T-helper 9 cell (primary cell): Measurements from ENCODE around the gene GPATCH8.
"Not testable (repeated sequence)": the region's sequence is repeated elsewhere in the genome, so short reads cannot be mapped to it uniquely, and the experiment has no call there.

Experiments
- DNase-seq: peaks from one replicate; pipeline ENCODE4 v3.0.0-alpha.2; 2020

The GPATCH8 gene

DNA sequence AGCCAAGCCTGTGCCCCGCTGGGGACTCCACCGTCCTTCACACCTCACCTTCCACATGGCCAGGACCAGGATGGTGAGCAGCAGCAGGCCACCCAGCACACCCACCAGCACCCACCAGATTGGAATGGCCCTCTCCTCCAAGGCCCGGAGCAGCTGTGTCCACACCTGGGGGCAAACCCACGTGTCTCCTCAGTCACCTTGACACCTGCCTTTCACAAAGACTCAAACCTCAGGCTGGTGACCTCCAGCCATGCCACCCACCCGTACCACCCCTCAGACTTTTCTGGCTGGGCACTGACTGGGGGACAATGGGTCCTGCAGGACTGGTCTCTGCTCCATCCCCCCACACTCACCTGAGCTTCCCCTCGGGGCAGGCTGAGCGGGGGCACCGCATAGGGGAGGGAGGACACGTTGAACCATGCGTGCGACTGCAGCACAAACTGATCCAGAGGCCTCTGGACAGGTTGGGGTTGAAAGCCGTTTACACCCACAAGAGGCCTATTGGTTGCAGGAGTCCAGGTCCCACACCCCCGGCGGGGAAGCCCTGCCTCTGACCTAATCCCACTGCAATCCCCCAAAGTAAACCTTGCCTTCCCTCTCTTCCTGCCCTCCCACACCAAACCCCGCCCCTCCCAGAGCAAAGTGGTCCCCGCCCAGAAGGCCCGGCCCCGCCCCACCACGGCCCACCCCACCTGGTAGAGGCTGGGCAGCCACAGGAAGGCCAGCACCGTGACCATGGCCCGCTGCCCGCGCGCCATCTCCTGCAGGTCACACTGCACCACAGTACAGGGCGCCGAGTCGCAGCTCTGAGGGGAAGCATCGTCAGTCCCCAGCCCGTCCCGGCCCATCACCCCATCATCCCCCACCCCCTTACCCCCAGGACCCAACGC is 128.7 kb downstream of the GPATCH8 start:
- DNase-seq = no peak

DNA sequence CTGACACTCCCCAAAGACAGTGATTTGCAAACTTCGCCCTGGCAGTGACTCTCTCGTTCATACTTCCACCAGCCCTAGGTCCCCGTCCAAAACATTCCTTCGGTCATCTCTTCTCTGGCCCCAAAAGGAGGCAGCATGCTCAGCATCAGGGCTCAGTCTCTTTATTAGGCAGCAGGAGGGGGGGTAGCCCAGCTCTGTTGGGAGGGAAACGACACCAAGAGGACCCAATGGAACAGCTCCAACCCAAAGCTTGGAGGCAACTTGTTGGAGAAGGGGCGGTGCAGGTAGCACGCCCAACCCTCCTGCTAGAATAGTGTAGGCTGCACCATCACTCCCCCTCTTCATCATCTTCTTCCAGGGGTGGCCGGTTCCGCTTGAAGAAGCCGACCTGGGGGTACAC is 131.2 kb downstream of the GPATCH8 start:
- DNase-seq = no peak

- DNase-seq = not testable (repeated sequence)
Measured at GRCh38 chr17:44369414-44370023, 133.7 kb downstream of the GPATCH8 start.

DNA sequence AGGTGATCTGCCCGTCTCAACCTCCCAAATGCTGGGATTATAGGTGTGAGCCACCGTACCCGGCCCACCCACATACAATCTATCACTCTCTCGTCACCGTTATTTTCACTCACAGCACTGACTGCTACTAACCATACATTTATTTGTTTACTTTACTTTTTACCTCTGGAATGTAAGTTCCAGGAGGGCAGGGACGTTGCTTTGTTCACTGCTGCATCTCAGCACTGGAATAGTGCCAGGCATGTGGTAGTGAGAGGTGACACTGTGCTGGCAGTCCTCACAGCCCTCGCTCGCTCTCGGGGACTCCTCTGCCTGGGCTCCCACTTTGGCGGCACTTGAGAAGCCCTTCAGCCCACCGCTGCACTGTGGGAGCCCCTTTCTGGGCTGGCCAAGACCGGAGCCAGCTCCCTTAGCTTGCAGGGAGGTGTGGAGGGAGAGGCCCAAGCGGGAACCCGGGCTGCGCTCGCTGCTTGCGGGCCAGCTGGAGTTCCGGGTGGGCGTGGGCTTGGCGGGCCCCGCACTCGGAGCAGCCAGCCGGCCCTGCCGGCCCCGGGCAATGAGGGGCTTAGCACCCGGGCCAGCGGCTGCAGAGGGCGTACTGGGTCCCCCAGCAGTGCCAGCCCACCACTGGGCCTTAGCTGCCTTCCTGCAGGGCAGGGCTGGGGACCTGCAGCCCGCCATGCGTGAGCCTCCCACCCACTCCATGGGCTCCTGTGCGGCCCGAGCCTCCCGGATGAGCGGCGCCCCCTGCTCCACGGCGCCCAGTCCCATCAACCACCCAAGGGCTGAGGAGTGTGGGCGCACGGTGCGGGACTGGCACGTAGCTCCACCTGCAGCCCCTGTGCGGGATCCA is 134.6 kb downstream of the GPATCH8 start:
- not testable (repeated sequence) for DNase-seq

DNA sequence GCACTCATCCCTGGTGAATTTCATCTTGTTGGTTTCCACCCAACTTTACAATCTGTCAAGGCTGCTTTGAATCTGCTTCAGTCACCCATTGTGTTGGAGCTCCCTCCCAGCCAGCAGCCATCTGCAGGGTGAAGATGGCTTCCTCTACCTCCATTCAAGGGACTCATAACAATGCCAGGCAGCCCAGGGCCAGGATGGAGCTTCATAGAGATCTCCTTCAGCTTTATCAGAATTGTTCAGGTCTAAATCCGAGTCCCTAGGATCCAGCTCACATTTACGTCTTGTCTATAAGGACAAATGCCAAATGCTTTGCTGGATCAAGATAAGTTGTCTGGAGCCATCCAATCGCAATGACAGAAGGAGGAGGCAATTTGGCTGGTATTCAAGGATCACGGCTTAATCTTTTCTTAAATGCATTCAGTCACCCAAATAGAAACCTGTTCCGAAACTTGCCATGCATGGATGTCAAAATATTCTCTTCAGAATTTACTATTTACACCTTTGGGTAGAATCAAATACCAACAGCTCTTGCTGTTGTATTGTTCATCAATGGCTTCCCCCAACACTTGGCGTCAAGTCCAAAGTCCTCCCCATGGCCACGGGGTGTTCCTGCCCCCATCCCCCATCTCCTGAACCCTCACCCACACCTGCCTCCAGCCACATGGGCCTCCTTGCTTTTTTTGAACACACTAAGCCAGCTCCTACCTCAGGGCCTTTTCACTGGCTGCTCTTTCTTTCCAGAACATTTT is 135.8 kb downstream of the GPATCH8 start:
- DNase-seq = no peak

GRCh38 chr17:44365051-44365450 is 138.2 kb downstream of the GPATCH8 start:
- not testable (repeated sequence) for DNase-seq

- DNase-seq = peak; percentile 68
Measured at GRCh38 chr17:44363613-44364159, 139.5 kb downstream of the GPATCH8 start, which contains the start of gene FAM171A2. FAM171A2 (minus strand) TSS chr17:44363853; CDS start chr17:44363714, 139 bp downstream.

GRCh38 chr17:44362949-44363612 is 140.1 kb downstream of the GPATCH8 start:
- no peak for DNase-seq

- DNase-seq = no peak
Measured at GRCh38 chr17:44362459-44362948, 140.7 kb downstream of the GPATCH8 start.

DNA sequence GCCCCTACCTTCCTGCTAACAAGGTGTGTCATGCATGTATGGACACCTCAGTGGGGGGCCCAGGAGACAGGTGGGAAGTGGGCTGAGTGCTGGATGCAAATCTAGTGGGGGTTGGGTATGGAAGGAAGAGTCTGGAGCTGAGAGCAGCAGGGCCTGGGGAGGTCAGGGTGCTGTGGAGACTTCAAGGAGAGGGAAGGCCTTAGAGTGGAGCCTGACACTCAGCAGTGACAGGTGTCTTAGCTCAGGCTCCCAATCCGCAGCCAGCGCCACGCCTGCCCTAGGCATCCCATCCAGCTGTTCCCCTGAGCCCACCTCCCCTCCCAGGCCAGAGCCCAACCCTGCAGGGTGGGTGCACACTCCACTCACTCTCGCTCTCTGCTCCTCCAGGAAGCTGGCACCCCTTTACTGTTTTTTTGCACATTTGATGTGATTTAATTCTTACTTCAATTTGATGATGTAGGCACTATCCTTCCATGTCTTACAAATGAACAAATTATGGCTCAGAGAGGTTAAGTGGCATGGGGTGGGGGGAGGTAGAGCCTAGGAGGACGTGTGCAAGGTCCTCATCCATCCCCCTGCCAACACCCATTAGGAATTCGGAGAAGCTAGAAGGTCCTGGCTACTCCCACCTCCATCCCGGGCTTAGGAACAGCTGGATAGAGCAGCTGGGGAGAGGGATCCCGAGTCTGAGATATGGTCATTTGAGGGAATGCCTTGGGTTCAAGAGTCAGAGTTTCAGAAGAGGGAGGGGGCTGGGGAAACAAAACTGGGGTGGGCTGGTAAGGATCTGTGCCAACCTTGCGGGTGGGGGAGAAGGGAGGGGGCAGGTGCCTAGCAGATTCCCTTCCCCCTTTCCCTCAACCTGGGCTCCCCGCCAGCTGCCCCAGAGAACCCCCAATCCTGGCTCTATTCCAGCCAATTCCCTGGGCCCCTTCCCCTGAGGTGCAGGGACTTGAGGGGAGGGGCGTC is 141.6 kb downstream of the GPATCH8 start:
- no peak for DNase-seq

- no peak for DNase-seq
Measured at GRCh38 chr17:44360826-44361225, 142.4 kb downstream of the GPATCH8 start.

DNA sequence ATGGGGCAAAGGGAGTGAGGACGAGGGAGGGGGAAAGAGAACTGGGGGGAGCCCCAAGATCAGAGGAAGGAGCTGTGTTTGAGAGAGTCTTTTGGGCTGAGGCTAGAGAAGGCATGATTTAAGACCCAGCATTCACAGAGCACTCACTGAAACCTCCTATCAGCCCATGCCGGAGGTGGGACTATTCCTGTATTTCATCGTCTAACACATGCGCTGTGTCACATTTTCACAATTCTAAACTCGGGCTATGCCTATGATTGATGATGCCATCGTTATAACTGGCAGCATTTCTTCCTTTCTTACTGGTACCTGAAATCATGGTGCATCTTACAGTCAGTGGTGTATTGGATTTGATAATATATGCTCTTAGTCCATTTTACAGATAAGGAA is 143.1 kb downstream of the GPATCH8 start:
- DNase-seq = no peak

DNA sequence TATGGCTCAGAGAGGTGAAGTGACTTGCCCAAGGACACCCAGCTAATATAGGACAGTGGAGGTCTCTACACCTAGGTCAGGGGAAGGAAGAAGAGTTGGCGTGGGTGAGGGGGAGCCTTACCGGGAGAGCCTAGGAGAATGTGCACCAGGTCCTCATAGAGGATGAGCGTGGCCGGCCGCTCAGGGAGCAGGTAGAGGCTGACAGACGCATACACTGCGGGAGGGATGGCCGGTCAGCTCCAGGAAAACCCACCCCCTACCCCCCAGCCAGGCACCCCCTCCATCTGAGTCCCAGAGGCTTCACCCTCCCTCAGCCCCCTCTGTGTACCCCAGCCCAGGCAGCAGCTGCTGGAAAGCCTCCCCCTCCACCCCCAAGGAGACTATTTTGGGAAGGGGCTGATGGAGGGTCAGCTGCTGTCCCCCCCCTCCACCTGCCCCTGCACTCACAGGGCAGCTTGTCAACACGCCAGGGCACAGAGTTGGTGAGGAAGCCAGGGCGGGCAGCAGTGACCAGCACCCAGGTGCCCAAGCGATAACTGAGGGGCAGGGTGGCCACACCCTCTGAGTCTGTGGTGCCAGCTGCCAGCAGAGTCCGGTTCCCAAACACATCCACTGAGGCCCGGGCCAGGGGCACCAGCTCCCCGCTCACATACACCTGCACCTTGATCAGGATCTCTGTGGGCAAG is 143.6 kb downstream of the GPATCH8 start:
- no peak for DNase-seq

GRCh38 chr17:44359006-44359405 is 144.2 kb downstream of the GPATCH8 start:
- DNase-seq = no peak

GRCh38 chr17:44358066-44358465 is 145.1 kb downstream of the GPATCH8 start:
- no peak for DNase-seq

- no peak for DNase-seq
Measured at GRCh38 chr17:44356241-44356640, 147.0 kb downstream of the GPATCH8 start.

- no peak for DNase-seq
Measured at GRCh38 chr17:44355642-44356099, 147.5 kb downstream of the GPATCH8 start.

GRCh38 chr17:44354582-44355561 is 148.3 kb downstream of the GPATCH8 start:
- DNase-seq = peak; percentile 59
